NCI-H2171 (cell line): ENCODE data around the gene SLC48A1.
"Not testable (repeated sequence)": the region's sequence is repeated elsewhere in the genome, so short reads cannot be mapped to it uniquely, and the experiment has no call there.

Source experiments
- DNase-seq: peaks from one replicate; lab custom pipeline; 2025; lab: John Stamatoyannopoulos, UW

SLC48A1 gene

DNA sequence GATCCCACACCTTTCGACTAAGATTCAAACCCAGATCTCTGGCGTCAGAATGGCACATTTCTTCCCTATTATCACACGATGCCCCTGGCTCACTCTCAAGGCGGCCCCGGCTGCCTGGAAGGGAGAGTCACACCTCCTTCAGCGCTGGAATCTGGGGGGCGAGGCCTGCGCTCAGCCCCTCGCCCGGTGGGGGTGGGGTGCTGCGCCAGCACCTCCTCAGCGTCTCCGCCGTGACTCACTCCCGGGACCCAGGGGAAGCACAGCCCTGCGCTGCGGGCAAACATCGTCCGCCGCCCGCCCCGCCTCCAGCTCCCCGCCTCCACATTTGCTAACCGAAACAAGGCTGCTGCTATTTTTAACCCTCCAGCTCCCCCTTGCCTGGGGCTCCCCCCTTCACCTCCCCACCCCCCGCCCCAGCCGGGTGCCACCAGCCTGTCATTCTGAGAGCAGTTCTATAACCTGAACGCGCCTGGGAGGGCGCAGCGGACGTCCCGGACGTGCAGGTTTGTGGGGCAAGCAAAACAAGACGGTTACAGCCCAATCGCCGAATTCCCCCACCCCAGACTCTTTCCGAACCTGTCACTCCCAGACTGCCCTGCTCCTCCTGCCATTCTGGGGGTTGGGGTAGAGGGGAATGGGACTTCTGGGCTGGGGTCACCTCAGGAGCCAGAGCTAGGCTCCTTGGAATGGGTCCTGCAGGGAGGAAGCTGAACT lies 39.9 kb downstream of the SLC48A1 start:
- DNase-seq: no peak

DNA sequence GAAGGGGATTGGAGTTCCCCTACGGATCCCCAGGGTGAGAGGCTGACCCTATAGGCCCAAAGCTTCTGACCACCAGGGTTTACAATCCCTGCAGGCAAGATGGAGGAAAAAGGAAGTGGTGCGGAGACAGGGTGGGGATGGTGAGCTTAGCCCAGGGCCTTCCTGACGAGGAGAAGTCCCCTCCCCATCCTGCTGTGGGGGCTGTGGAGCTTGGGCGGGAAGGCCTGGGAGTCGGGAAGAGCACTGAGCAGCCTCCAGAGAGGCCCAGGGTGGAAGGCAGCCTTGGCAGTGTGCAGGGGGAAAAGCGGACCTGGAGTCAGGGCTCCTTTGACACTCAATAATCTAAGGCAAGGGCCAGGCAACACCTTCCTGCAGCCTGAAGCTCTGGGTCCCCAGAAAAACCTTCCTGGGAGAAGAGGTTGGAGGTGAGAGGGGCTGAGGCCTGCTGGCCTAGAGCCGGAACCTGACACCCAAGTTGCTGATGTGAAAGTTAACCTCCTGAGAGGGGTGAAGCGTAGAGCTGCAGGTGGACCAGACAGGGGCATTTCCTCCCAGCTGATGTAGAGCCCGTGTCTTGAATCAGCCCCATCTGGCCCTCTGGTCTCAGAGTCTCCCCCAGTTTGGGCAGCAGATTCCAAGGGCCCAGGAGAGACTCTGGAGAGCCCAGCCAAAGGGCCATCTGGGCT lies 40.6 kb downstream of the SLC48A1 start:
- DNase-seq: no peak

DNA sequence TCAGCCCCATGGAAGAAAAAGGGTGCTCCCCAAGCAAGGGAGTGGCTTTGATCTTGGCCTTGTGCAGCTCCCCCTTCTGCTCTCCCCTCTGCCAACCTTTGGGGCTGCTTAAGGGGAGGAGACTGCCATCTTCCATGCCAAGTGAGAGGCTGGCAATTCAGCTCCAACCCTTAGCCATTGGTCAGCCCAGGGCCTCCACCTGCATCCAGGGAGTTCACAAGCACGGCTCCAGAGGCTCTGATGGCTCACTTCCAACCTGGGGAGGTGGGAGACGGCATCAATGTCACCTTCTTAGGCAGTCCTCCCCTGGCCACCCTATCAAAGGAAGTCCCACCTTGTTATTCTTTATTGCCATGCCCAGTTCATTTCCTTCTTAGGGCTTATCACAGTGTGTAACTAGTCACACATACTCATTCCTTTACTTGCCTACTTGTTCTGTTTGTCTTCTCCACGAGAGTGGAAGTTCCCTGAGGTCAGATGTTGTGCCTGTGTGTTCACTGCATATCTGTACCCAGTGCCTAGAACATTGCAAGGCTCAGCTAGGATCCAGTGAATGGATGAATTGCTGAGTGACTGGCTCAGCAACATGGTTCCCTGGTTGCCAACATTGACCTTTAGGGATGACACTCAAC lies 41.6 kb downstream of the SLC48A1 start:
- no peak for DNase-seq

DNA sequence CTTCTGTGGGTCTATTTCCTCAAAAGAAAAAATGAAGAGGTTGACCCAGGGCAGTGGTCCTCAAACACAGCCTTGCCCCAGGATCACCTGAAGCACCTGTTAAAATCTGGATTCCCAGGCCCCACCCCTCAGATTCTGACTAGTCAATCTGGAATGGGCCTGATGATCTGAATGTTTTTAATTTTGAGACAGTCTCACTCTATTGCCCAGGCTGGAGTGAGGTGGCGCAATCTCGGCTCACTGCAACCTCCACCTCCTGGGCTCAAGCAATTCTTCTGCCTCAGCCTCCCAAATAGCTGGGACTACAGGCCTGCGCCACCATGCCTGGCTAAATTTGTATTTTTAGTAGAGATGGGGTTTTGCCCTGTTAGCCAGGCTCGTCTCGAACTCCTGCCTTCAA lies 42.4 kb downstream of the SLC48A1 start:
- not testable (repeated sequence) for DNase-seq

DNA sequence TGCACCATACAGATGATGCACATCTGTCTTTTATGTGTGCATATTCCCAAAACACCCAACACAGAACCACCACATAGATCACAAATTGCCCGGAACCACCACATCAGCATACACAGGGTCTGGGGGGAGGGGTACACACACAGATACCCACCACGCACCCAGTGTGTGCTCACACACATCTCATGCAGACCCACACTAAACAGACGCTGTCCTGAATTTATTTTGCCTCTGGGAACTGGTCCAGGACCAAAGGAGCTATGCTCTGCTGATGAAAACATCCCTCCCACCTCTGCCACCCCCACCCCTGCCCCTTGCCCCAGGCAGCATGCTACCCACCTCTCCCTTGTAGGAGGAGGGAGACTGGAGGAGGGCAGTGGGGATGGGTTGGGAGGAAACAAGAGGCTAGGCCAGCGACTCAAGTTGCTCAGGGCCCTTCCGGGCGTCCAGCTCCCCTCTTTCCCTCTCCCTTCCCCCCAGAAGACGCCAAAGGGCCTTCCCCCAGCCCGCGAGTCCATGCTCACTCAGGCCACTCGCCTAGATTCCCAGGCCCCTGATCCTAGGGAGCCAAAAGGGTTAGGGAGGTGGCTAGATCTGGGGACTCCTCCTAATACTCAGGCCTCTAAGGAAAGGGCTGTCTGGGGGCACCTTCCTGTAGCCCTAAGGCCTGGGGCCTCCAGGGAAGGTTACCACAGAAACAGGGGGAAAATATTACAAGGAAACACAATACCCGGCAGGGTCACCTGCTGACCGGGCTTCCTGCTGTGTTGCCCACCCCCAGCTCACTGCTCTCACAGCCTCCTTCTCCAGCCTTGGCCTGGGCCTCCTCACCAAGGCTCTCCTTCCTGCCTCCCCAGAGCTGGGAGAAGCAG lies 43.6 kb downstream of the SLC48A1 start:
- no peak for DNase-seq

DNA sequence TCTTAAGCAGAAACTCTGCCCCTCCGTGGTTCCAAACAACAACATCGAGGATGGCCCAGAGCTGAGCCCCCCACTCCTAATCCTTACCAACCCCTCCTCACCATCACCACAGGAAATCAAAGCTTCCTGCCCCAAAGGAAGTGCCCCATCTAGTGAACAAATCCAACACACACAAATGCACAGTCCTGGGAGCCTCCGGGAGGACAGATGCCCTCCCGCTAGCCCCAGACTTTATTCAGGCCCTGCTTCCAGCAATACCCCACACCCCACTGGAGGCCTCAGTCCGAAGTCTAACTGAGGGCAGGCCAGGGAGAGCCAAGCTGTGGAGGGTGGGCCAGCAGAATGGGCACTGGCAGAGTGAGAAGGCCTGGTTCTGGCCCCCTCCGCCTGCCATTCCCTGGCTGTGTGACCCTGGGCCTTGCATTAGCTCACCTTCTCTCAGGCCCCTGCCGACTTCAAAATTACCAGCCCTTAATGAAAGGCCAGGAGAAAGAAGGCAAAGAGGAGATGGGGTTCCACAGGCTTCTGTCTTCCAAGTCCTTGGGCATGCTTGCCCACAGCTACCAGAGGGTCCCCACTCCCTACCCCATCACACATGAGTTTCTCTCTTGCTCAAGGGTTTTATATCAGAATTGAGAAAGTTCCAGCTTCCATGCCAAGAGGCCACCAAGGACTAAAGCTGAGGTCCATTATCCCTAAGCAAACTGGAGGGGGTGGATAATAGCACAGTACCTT lies 44.4 kb downstream of the SLC48A1 start:
- DNase-seq: no peak

DNA sequence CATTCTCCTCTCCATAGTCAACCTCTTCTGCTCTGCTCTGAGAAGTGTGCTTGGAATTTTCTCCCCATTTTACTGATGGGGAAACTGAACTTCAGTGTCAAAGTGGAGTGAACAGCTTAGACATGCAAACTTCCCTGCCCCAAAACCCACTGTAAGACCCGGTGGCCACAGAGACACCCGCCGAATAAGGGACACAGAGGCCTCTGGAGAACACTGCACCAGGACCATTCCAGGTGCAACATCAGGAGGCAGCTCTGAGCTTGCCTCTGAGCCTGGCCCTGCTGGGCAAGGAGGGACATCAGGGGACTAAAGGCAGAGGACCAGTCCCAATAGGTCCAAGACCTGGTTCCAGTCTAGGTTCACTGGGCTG lies 45.0 kb downstream of the SLC48A1 start:
- no peak for DNase-seq

DNA sequence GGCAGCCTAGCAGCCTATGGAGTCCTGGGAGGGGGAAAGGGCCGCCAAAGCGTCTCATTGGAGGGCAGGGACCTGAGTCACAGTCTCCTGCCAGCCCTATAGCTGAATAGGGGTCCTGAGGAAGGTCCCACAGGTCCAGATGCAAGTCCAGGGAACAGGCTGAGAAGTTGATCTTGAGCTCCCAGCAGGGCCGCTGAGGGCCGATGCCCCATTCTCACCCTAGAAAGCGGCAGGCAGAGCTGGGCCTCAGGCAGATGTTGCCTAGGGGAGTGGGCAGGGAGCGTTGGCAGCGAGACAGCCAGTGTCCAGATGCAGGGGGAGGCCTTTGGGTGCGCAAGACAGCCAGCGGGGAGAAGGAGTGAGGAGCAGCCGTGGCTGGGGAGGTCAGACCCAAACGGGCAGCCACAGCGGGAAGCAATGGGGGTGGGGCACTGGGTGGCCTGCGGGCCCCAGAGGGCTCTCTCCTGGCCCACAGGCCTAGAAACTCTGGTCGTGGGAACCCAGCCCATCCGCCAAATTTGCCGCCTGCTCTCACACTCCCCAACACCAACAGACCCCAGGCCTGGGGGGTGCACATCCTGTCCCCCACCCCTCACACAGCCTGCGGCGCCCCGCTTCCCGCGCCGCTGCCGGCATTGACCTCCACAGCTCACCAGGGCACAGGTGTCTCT lies 45.6 kb downstream of the SLC48A1 start:
- DNase-seq: no peak

DNA sequence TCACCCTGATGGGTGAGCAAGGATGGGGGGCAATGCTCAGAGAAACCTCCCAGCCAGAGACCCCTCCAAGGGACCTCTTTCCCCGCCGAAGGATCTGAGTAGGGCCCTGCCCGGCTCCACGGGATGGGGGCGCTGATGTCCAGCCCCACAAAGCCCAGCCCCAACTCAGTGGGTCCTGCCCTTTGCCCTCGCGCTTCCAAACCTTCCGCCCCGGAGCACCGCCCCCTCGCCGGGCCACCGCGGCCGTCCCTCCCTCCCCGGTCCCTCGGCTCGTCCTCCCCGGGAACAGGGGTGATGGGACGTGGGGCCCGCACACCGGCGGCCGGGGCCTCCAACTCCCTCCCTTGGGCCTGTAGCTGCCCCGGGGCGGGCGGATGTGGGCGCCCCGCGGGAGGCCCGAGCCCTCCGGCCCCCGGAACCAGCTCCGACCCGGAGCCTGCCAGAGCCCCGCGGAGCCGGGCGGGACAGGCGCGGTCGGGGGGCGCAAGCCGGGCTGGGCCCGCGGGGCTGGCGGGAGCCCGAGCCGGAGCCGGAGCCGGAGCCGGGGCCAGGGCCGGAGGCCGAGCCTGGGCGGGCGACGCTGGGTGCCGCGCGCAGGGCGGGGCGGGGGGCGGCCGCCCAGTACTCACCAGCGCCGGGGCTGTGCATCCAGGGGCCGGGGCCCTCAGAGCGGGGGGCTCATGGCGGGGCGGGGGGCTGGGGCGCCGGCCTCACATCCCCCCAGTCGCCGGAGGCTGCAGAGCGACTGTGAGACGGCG lies 46.3 kb downstream of the SLC48A1 start:
- DNase-seq: no peak

DNA sequence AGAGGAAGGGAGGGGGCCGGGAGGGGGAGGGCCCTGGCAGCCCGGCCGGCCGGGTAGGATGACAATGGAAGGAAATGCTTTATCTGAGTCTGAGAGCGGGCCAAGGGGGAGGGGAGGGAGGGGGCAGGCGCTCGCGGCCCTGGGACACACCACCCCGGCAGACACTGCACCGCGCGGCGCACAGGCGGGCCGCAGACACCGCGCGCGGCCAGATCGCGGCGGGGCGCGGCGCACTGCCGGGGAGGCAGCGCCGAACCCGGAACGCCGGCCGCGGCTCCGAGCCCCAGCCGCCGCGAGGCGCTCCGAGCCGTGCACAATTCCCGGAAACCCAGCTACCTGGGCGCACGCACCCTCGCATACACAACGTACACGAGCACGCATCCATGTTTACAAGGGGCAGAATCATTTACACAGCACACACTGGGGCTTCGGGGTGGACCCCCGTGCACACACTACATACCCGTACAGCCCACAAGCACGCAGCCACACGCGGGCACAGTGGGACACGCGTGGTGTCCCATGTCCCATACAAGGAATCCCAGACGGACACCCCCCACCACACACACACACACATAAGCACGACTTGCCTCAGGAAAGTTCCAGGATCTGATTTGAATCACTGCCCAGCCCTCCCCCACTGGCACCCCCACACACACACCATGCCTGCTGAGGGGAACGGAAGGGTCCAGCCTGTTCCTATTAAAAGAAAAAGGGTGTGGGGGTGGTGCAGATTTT lies 47.0 kb downstream of the SLC48A1 start, which contains the start of gene HDAC7:
TSS of gene HDAC7 (minus strand) at position 8 of the 735 bp plus-strand sequence. CDS start 118 bp downstream, outside the sequence.
- DNase-seq: peak; percentile 38

DNA sequence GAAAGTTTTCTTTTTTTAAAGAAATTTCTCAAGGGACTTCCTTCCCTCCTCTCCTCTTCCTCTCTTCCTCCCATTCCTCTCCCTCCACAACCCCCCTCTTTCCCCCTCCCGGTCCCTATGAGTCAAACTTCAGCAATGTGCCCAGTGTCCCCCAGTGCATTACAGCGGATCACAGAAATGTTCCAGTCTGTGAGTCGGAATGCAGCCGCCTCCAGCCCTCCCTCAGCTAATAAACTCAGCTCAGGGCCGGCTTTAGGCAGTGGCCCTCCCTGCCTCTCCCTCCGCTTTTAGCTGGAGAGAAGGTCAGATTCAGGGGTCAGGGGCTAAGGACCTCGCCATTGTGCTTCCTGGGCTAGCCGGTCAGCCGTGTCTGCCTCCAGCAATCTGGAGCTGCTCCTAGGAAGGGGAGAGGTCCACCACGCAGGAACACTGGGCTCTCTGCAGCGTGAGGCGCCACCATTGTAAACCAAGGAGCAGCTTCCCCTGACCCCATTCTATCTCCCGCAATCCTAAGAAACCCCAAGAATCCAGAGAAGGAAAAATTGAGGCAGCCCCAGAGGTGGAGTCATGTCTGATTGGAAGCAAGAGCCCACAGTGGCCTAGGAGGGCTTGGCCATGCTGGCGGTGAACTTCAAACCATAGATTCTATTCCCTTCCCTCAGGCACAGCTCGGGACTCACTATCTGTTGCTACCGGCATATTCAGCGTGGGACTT lies 47.8 kb downstream of the SLC48A1 start:
- no peak for DNase-seq

DNA sequence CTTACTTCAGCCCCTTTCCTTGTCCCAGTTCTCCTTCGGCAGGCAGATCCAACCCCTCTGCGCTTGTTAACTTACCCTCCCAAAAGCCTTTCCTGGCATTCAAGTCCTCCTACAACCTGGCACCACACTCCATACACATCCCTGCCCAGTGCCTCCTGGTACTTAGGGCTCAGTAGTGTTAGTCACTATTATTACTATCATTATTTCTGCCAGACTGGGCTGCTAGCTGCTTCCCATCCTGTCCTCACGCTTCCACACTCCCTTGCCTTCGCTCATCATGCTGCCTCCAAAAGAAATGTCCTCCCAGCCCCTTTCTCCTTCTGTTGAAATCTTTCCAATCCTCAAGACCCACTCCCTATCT lies 48.3 kb downstream of the SLC48A1 start:
- DNase-seq: no peak

DNA sequence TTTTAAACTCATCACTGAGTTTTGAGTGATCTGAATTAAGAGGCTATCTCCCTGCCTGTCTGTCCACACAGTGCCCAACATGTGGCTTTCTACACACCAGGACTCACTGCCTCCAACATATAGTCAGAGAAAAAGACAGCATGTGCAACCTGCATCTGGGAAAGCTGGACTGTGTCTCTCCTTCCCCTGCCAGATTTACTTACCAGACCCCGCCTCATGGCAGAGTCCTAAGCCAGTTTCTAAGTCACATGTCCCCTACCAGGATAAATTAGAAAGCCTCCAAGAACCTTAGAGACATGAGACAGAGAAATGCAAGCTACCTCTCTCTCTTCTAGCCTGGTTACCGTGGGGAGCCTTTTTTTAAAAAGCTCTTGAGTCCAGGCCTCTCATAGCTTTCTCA lies 49.4 kb downstream of the SLC48A1 start:
- no peak for DNase-seq

DNA sequence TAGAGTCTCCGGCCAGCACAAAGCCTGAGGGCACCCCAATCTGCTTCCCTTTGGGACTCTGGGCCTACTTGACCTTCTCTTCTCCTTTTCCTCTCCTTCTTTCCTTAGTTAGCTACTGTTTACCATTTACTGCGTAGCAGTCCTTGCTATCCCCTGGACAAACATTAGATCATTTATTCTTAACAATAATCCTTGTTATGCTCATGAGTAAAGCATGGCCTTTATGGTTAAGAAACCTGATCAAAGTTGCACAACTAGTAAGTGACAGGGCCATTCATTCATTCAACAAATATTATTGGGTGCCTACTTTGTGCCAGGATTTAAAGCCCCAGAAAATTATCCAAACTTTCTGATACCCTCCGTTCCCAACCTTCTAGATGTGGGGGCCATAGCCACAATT lies 49.8 kb downstream of the SLC48A1 start:
- DNase-seq: no peak

DNA sequence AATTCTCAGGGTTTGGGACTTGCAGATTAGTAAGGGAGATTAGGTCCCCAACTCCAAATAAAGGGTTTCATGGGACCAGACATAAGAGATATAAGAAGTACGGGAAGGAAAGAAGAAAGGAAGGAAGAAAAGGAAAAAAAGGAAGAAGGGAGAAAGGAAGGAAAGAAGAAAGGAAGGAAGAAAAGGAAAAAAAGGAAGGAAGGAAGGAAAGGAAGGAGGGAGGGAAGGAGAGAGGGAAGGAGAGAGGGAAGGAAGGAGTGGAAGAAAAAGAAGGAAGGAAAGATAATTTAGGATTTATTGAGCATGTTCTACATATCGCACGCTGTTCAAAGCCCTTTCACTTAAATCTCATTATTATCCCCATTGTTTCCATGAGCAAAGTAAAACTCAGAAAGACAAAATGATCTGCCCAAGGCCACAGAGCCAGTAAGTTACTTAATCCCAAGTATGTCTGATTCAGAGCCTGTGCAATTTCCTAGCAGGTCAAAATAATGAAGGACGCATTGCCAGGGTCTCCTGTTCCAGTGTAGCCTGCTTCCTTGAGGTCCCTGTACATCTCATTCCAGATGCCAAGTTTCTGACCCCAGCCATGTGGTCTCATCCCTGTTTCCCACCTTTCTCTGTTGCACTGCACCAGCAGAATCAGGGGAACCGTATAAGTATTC lies 50.5 kb downstream of the SLC48A1 start:
- no peak for DNase-seq

DNA sequence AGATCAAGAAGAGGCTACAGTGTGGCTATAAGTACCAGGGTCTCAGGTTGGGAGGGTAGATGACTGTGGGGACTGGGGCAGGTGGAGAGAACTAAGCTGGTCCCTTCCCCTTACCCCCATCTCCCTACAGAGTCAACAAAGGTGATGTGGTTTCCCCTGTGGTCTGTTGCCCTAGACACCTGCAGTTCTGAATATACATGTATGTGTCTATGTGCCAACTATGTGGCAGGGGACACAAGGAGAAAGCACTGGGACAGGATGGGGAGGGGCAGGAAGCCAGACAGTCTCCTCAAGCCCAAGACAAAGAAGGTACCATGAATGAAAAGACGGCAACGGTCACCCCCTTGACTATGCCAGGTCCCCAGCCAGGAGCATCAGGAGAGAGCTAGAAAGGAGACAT lies 51.2 kb downstream of the SLC48A1 start:
- DNase-seq: no peak

DNA sequence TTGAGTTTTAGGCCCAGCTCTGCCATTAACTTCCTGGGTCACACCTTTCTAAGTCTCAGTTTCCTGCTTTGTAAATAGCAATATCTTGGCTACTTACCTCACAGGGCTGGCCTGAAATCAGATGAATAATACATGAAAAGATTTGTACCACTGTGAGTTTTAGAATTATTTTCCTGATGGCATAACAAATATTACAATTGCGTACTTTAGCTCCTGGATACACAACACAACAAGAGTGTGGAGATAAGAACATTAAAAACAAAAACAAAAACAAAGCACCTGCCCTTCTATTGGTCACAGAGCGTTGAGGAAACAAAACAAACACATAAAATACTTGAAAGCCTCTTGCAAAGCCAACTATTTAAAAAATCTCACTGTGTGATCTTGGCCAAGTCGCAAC lies 51.6 kb downstream of the SLC48A1 start:
- no peak for DNase-seq

DNA sequence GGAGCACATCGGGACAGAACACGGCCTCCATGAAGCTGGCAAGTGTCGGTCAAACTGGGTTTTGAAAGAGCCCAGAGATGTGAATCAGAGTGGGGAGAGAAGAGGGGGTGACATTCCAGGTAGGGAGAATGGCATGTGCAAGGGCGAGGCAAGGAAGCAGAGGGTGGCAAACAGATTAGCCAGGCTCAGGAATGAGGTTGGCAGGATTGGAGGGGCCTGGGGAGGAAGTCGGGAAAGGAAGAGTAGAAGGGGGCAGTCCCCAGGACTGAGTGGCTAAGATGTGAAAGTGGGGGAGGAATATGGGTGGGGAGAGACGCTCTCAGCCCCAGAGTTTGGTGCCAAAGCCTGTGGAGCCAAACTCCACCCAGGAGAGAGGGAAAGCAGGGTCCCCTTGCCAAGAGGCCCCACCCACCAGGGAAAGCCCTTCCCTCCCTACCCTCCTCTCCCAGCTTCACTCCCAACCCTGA lies 52.2 kb downstream of the SLC48A1 start:
- no peak for DNase-seq
